PC-3 (cell line): Measurements from ENCODE around the gene RXFP3.

Source experiments
- EZH2 ChIP-seq: fragments of 300-600 bp; sonication (generic); IDR thresholded peaks from one replicate; pipeline ENCODE4 v1.6.1; 2017; ENCODE audit warnings: antibody characterized with exemption, mild to moderate bottlenecking, low read length; ENCODE audit not compliant: unreplicated experiment
- EZH2phosphoT487 ChIP-seq: fragments of 300-600 bp; sonication (generic); IDR thresholded peaks from 2 replicates; pipeline ENCODE4 v1.6.1; 2018; ENCODE audit warnings: mild to moderate bottlenecking, antibody characterized with exemption, low read length, borderline replicate concordance
- TF ChIP-seq, protein P1 (sequence below): fragments of 300-600 bp; sonication (generic); conservative IDR thresholded peaks from 2 replicates; pipeline ENCODE4 v1.5.1; 2017; ENCODE audit warnings: antibody characterized with exemption, low read depth, mild to moderate bottlenecking, low read length

DNA sequence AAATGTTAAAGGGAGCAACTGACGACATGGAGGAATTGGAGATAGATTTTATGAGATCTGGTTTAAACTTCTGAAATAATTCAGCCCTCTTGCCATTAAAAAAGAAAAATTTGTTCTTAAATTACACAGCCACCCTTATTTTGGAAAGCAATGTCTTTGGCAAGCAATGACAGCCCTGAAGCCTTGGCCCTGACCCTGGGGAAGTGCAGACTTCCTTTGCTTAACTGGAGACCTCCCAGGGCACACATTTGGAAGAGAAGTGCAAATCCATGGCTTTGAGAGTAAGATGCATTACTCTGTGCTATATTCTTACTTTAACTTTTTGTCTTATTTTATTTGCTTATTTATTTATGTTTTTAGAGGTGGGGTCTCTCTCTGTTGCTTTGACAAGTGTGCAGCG lies 22.0 kb downstream of the RXFP3 start:
- TF ChIP-seq, protein P1, sequence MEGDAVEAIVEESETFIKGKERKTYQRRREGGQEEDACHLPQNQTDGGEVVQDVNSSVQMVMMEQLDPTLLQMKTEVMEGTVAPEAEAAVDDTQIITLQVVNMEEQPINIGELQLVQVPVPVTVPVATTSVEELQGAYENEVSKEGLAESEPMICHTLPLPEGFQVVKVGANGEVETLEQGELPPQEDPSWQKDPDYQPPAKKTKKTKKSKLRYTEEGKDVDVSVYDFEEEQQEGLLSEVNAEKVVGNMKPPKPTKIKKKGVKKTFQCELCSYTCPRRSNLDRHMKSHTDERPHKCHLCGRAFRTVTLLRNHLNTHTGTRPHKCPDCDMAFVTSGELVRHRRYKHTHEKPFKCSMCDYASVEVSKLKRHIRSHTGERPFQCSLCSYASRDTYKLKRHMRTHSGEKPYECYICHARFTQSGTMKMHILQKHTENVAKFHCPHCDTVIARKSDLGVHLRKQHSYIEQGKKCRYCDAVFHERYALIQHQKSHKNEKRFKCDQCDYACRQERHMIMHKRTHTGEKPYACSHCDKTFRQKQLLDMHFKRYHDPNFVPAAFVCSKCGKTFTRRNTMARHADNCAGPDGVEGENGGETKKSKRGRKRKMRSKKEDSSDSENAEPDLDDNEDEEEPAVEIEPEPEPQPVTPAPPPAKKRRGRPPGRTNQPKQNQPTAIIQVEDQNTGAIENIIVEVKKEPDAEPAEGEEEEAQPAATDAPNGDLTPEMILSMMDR, result no peak
- TF ChIP-seq EZH2phosphoT487 (no peak), EZH2 (no peak)
